HG03432 (cell line): ENCODE data around the gene IL1B.

Source experiments
- ATAC-seq: cut with Tn5 transposase; IDR thresholded peaks from one replicate; pipeline ENCODE4 v1.9.1; 2021; ENCODE audit warnings: mild to moderate bottlenecking, moderate library complexity; ENCODE audit not compliant: unreplicated experiment

IL1B gene

GRCh38 chr2:112829961-112830681, 6.5 kb downstream of the IL1B start:
- ATAC-seq = no peak

DNA sequence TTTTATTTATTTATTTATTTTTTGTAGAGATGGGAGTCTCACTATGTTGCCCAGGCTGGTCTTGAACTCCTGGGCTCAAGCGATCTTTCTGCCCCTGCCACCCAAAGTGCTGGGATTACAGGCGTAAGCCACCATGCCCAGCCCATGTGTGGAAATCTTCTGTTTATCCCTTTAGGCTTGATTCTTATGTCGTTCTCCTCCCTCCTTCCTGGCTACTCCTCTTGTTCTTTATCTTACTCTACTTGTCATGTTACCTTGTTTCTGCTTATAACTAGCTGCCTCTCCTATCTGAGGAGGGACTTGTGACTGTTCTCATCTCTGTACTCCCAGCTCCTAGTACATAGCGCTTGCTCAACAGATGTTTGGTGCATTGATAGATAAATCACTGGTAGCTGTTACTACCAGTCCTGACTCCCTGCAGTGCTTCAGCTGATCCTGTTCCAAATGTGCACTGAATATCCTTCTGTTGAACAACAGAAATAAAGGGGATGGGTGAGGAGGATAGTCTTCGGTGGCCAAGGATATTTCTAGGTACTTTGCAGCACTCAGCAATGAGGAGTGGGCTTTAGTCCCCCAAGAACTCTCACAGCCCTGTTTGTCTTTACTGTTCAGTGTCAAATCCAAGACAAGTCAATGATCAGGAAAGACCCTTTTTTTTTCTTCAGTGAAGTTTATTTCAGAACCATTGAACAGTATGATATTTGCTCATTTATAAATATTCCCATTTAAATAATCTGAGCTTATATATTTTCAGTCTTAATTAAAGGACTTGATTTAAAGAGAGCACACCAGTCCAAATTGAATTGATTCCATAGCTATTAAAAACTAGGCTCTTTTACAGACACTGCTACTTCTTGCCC, 7.2 kb downstream of the IL1B start:
- no peak for ATAC-seq

- no peak for ATAC-seq
These were observed 8.3 kb downstream of the IL1B start for GRCh38 chr2:112828251-112828691.

DNA sequence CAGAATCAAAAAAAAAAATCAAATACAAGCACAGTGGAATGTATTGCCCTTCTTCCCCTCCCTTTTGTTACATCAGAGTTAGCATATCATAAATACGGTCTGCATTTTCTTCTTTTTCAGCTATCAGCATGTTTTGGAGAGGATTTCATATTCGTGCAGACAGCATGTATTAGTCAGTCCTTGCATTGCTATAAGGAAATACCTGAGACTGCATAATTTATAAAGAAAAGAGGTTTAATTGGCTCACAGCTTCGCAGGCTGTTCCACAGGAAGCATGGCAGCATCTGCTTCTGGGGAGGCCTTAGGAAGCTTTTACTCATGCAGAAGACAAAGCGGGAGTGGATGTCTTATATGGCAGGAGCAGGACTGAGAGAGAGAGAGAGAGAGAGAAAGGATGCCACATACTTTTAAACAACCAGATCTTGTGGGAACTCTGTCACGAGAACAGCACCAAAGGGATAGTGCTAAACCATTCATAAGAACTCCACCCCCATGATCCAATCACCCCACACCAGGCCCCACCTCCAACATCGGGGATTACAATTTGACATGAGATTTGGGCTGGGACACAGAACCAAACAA, 8.9 kb downstream of the IL1B start:
- no peak for ATAC-seq

DNA sequence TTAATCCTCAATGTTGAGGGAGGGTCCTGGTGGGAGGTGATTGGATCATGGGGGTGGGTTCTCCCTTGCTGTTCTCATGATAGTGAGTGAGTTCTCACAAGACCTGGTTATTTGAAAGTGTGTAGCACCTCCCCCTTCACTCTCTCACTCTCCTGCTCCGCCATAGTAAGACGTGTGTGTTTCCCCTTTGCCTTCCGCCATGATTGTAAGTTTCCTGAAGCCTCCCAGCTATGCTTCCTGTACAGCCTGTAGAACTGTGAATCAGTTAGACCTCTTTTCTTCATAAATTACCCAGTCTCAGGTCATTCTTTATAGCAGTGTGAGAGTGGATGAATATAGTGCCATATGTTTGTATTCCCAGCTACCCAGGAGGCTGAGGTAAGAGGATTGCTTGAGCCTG, 9.6 kb downstream of the IL1B start:
- no peak for ATAC-seq

DNA sequence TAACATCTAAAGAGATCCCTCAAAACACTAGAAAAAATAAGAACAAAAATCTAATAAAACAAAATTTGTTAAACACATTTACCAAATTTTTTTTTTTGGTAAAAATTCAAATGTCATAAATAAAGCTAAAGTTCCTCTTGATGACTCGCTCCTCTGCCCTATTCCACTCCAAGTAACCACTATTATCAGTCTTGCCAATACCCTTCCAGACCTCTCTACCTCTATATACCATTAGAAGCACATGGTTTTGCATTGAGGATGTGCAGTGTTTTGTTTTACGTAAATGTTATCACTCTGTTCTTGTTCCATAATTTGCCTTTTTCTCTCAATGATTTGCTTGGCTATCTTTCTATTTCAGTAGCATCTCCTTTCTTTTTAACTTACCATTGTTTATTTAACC, 10.9 kb downstream of the IL1B start:
- no peak for ATAC-seq

DNA sequence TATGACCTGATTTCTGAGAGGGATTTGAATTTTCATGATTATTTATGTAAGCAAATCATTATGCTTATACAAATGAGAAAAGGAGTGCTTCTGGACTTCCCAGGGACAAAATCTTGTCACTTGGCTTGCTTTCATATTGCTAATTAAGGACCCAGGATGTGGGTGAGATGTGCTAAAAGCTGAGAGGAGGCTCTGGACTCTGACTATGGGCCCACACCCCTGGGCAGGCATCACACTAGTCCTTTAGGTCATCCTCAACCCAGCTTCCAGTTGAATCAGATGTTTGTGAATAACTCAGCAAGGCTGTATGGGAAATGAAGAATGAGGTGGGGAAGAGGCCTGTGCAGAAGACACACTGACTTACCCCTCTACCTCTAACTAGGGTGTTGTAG, 11.9 kb downstream of the IL1B start:
- ATAC-seq = no peak

- no peak for ATAC-seq
These were observed 14.9 kb downstream of the IL1B start for GRCh38 chr2:112821682-112822081.

DNA sequence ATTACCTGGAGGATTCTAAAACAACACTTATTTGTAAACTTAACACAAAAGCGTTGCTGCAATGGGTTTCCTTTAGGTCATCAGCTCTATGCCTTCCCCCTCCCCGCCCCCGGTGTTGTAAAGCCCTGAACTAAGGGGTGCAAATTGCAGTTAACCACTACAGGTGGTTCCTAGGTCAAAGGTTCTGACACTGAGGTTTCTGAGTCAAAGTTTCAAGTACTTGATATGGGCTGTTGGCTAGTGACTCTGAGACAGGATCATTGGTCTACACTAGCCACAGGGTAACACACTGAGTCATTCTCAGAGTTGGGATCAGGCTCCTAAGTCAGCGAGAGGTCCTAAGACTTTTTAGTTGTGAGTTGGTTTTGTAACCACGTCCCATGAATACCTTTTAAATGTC, 15.4 kb downstream of the IL1B start:
- peak; percentile 93 for ATAC-seq

DNA sequence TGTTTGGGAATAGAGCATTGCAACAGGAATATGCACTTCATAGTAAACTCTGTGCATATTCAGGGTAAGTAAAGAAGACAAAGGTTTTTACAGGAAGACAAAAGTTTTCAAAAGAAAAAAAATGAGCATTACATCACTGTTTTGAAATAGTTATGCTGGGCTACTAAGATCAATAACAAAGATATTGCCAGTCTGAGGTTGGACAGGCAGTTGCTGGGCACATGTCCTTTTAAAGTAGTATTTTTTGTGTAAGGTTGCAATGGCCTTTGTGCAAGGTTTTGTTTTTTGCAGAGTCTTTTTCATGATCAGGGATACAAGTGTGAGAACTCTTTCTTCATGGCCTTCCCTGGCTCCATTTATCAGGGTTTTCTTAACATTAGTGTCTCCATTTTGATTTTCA, 16.2 kb downstream of the IL1B start:
- ATAC-seq = no peak

GRCh38 chr2:112819081-112819480, 17.5 kb downstream of the IL1B start:
- no peak for ATAC-seq

DNA sequence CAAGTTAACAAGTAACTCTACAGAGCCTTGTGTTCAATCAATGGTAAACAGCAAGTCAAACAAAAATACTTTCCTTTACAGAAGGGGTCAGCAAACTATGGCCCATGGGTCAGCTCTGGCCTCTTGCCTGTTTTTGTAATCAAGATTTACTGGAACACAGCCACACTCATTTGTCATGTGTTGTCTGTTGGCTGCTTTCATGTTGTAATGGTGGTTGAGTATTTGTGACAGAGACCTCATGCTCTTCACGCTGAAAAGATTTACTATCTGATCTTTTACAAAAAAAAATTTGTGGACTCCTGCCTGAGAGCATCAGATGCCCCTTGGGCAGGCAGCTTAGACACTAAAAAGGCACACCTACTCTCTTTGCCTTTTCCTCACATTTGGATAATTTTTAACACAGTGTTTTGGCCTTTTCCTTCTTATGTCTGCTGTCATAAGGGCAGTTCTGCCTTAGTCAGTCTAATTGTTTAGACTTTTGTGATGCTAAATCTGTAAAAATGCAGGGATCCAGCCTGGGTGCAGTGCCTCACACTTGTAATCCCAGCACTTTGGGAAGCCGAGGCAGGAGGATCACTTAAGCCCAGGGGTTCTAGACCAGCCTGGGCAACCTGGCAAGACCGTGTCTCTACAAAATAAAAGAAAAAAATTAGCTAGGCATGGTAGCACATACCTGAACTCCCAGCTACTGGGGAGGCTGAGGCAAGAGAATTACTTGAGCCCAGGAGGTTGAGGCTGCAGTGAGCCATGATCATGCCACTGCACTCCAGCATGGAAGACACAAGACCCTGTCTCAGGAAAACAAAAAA, 18.3 kb downstream of the IL1B start:
- no peak for ATAC-seq

DNA sequence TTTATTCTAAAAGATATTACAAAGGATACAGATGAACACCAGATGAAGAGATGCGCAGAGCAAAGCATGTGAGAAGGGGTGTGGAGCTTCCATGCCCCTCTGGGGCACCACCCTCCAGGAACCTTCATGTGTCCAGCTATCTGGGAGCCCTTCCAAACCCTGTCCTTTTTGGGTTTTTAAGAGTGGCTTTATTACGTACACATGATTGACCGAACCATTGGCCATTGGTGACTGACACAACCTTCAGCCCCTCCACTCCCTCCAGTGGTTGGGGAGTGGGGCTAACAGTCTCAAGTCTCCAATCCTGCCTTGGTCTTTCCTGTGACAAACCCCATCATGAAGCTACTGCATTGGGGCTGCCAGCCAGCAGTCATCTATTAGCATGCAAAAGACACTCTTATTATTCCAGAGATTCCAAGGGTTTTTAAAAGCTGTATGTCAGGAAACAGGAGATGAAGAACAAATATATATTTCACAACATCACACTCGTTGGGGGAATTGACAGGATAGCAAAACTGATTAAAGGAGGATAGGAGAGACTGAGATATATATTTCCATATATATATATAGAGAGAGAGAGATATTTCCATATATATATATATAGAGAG, 19.4 kb downstream of the IL1B start:
- ATAC-seq = no peak

- ATAC-seq = no peak
These were observed 22.3 kb downstream of the IL1B start for GRCh38 chr2:112814278-112814677.

- no peak for ATAC-seq
These were observed 23.2 kb downstream of the IL1B start for GRCh38 chr2:112813280-112813966.

DNA sequence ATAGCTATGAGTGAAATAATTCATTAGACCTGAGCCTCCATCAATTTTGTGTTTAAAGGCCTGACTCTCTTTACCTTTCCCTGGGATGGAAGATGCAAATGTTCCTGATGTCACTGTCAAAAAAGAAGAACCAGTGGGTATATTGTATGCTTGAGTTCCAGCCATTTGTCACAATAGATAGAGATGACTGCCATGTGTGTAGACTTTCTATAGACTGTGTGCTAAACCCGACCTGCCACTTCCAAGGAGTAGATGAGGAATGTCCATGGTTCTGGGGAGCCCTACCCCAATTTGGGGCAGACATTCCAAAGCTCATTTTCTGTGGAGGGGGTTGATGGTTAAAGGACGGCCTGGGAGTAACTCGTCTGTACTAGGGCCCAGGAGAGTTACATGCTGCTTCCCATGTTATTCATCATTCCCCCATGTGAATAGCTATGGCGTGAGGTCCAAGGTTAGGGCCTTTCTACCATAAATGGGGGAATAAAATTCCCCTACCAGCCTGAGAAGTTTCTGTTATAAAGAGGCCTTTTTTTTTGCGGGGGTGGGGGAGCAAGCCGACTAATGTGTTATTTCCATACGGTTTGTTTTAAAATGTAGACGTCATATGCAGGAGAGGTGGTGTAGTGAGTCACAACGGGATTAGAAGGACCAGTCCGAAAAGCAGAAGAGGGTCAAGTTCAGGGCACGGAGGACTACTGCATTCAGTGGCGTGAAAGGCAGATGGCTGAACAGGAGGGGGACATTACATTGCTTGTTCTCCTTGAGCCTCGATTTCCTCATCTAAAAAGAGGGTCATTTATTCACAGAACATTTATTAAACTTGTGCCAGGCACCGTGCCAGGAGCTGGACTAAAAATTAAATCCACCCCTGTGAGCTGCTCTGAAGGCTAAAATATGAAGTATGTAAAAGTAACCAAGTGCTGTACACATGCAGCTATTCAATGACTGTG, 24.0 kb downstream of the IL1B start:
- no peak for ATAC-seq

GRCh38 chr2:112811841-112812306, 24.7 kb downstream of the IL1B start:
- no peak for ATAC-seq

DNA sequence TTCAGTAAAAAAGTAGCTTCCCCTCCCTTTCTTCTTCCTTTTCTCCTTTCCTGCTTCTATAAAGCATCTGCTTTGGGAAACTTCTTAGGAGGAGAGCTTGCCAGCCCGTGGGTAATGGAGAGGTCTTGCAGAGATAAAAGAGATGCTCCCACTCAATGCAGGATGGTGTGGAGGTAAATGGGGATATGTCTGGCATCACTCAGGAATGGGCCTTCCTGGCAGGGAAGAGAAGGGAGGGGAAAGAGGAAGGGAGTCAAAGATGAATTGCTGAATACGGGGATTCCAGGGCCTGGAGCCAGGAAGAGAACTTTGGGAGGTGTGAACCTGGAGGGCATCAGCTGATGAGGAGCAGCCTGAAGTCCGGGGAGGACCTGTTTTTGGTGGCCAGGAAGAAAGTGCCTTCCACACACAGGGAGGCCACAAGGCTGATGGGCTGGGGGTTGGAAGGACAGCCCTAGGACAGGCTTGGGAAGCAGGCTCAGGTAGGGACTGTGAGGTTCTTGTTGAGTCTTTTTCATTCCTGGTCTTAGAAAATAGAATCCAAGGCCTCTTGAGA, 25.2 kb downstream of the IL1B start:
- ATAC-seq = no peak

GRCh38 chr2:112809112-112809511, 27.5 kb downstream of the IL1B start:
- no peak for ATAC-seq
